SW480 (cell line): Measurements from ENCODE around the gene GAREM1.
"Not testable (repeated sequence)": the region's sequence is repeated elsewhere in the genome, so short reads cannot be mapped to it uniquely, and the experiment has no call there.

Source experiments
- DNase-seq: peaks from one replicate; pipeline ENCODE4 v3.0.0-alpha.2; 2016; ENCODE audit warnings: low spot score

GAREM1 gene

GRCh38 chr18:32257084-32257785 lies 213.4 kb downstream of the GAREM1 start:
- DNase-seq, result no peak

- no peak for DNase-seq
Observed at GRCh38 chr18:32255570-32255969, 215.1 kb downstream of the GAREM1 start.

- DNase-seq, result no peak
Observed at GRCh38 chr18:32252141-32252860, 218.4 kb downstream of the GAREM1 start.

- DNase-seq, result no peak
Observed at GRCh38 chr18:32251466-32251865, 219.2 kb downstream of the GAREM1 start.

GRCh38 chr18:32249147-32249929 lies 221.3 kb downstream of the GAREM1 start:
- no peak for DNase-seq

GRCh38 chr18:32244881-32245280 lies 225.8 kb downstream of the GAREM1 start:
- DNase-seq, result no peak

- DNase-seq, result no peak
Observed at GRCh38 chr18:32243358-32243757, 227.3 kb downstream of the GAREM1 start.

GRCh38 chr18:32242395-32242794 lies 228.3 kb downstream of the GAREM1 start:
- no peak for DNase-seq

- no peak for DNase-seq
Observed at GRCh38 chr18:32238635-32239268, 231.9 kb downstream of the GAREM1 start.

- DNase-seq, result no peak
Observed at GRCh38 chr18:32237049-32237448, 233.6 kb downstream of the GAREM1 start.

GRCh38 chr18:32233348-32233747 lies 237.3 kb downstream of the GAREM1 start:
- DNase-seq, result not testable (repeated sequence)

GRCh38 chr18:32219431-32220018 lies 251.2 kb downstream of the GAREM1 start:
- no peak for DNase-seq

GRCh38 chr18:32216390-32216789 lies 254.3 kb downstream of the GAREM1 start:
- no peak for DNase-seq

GRCh38 chr18:32213693-32214092 lies 257.0 kb downstream of the GAREM1 start:
- DNase-seq, result no peak
